Measurements from ENCODE around the gene OSBPL8.

The OSBPL8 gene

GRCh38 chr12:76462668-76463224 is 96.8 kb downstream of the OSBPL8 start:
- DNase-seq: no peak

DNA sequence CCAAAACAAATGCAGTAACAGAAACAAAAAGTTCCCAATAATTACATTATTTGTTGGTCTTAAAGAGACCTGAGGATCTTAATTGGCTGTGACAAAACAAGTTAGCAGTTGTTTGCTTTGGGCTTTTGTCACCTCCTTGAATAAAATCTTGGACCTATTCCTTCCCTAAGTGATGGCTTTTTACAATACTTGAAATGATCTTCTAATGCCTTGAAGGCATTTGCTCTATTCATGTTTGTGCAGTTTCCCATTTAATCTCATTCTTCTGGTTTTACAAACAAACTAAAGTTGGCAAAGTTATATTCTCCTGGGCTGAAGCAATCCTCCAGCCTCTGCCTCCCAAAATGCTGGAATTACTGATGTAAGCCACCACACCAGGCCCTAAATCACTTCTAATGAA is 98.8 kb downstream of the OSBPL8 start:
- no peak for DNase-seq

DNA sequence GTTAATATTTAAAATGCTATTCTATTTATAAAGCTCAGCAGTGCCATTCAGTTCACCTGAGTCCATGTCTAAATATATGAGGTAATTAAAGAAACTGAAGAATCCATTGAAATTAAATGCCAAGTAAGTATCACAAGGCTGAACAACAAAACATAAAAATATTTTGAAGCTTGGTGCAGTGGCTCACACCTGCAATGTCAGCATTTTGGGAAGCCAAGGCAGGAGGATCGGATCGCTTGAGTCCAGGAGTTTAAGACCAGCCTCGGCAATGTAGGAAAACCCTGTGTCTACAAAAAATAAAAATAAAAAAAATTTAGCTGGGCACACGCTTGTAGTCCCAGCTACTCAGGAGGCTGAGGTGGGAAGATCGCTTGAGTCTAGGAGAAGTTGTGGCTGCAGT is 101.8 kb downstream of the OSBPL8 start:
- DNase-seq: no peak

DNA sequence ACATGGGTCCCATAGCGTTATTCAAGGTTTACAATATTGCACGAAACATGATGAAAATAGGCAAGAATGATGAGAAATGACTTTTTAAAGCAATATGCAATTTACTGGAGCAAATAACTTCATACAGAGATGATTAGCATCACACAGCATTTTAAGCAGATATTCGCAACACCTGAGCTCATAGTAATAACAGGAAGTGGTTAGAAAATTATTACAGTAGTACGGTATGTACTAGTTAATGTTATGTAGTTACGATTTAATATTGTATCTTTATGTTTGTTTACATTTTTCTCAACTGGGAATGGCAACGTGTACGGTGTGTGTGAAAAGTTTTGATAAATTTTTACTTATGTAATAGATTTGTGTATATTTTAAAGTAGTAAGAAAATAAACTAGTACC is 102.6 kb downstream of the OSBPL8 start:
- DNase-seq: no peak

DNA sequence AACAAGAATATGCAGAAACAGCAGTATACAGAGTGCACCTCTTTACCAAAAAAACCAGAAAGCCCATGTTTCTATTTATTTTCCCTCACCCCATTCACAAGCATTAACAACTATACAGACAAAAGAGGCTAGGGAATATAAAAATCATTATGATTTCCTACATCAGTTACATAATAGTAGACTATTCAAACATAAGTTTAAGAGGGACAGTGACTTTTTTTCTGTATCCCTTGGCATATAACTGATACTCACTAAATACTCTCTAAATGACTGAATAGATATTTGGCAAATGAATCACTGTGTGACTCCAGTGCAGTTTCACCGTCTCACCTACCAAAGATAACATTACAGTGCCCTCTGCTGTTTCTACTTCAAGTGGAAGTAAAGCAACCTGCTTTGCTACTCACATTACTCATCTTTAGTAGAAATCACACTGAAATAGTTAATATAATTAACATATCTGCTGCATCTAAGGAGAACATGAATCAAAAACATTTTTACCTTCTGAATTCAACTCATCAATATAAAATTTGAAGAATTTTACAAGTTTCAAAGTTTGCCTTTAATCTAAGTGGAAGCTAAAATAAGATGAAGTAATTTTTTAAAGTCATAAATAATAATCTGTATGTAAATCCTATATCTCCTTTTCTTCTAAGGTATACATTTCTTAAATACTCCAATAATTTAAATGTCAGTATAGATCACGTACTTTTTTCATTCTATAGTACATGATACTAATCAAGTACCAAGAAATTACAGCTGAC is 103.8 kb downstream of the OSBPL8 start:
- DNase-seq: peak; percentile 59 to 93

- DNase-seq: no peak
These were observed 108.0 kb downstream of the OSBPL8 start for GRCh38 chr12:76451528-76451927.

DNA sequence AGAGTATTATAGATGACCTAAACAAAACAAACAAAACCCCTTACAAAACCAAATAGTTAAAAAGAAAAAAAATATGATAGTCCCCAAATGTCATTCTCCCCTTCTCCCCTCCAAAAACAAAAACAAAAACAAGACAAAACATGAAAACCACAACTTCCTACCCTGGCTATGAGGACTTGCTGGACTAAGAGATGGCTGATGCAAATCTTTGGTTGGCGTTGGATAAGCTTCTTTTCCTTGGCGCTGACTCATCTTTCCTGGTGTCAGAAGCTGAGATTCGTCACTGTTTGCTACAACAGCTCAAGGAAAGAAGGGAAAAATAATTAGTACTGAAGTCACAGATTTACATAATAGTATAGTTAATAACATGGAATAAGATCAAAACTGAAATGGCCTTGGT is 108.9 kb downstream of the OSBPL8 start:
- peak; percentile 61 to 88 for DNase-seq

GRCh38 chr12:76449993-76450392 is 109.6 kb downstream of the OSBPL8 start:
- DNase-seq: peak in 1 of 2 experiments; percentile 40

DNA sequence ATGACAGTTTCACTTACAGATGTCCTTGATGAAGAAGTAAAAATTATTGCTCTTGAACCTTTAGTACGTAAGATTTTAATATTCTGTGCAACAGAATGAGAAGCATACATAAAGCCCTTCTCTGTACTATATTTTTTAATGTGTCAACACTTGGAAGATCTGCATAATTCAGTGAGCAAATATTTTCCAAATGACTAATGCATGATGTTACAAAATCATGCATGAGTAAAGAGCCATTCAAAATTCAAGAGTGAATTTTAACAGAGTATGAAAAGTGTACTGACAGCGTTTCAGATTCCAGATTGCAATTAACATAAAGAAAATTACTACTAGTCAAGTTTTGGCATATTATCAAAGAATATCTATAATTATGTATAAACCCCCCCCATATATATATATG is 110.0 kb downstream of the OSBPL8 start:
- peak in 1 of 2 experiments; percentile 67 for DNase-seq

DNA sequence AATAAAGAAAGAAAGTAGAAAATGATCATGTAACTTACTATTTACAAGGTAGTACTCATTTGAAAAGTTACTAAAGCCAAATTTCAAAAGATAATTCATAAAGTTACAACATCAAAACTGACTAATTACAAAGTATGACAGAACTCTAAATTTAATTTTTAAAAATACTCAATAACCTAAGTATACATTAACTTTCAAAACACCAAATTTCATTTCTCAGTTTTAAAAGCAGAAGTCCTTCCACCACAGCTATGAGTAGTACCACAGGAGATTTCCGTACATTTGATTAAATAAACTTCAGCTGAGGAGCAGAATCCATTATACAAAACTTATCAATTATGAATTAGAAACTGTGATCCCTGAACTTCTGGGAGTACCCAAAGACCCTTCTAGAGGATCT is 110.6 kb downstream of the OSBPL8 start:
- no peak for DNase-seq

- no peak for DNase-seq
These were observed 113.5 kb downstream of the OSBPL8 start for GRCh38 chr12:76446090-76446489.

GRCh38 chr12:76445462-76445861 is 114.1 kb downstream of the OSBPL8 start:
- DNase-seq: no peak

DNA sequence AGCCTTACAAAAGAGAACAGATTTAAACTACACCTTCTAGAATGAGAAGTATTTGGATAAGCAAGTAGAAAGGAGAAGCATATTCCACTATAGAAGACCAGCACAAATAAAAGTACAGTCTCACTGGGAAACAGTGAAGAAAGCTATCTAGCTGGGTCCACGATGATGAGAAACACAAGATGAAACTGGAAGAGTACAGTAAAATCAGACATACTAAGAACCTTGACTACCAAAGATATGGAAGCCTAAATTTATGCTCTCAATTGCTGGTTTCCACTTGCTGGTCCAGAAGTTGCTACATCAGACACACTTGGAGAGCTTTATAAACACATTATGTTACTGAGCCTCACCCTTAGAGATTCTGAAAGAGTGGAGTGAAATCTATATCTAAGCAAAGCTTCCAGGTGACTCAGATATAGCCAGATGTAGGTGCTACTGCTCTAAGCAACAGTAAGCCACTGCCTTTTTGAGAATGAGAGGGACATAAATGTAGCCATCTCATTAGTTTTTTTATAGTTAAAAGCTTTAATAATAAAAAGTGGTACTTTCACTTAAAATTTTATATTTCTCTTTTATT is 115.1 kb downstream of the OSBPL8 start:
- DNase-seq: no peak

GRCh38 chr12:76441016-76441415 is 118.6 kb downstream of the OSBPL8 start:
- DNase-seq: no peak

- DNase-seq: no peak
These were observed 126.8 kb downstream of the OSBPL8 start for GRCh38 chr12:76432733-76433132.

- DNase-seq: no peak
These were observed 131.5 kb downstream of the OSBPL8 start for GRCh38 chr12:76428117-76428516.

DNA sequence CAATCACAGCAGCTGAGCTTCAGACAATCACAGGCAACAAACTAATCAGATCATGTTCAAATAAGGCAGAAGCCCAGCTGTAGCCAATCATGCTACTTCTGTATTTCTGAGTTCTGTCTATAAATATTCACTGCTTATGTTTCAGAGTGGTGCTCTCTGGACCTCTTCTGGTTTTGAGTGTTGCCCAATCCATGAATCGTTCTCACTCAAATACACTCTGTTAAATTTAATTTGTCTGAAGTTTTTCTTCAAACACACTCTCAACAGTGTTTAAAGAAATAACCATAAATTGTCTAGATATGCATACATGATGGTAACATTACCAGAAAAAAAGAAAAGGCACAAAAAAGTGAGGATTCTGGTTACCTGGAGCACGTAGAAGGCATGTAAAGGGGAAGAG is 133.4 kb downstream of the OSBPL8 start:
- DNase-seq: no peak

GRCh38 chr12:76424941-76425340 is 134.6 kb downstream of the OSBPL8 start:
- no peak for DNase-seq

DNA sequence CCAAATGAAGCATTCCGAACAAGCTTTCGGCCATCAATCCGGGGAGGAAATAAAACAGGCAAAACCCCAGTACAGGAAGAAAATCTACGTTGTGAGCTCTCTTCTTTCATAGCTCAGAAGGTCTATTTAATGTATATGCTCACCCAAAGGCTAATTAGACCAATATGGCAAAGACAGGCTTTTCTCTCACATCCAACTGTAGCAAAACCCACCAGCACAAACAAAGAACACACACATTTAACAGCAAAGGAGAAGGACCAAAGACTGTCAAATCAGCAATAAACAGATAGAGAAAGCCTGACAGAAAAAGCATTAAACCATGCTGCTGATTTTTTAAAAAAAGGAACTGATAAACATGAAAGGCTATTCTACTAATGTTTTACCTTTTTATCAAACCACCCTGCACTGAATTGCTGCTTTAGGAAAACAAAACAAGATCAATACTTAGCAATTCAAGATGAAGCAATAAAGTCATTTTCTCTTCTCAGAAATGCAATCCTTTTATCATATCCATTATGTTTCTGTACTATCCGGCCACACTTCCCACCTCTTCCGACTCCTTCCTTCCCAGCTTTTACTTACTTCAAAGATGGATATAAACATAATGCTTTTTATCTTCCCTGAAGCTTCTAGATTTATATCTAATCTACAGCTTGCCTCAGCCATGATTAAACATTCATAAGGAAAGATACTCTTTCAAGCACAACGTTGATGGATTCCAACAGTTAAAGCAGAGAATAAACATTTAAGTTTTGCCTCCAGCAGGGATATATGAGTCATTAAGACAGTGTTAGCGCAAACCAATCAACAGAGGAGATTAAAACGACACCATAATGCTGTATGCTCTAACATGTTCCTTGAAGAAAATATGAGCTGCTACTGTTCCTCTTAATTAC is 136.8 kb downstream of the OSBPL8 start:
- no peak for DNase-seq

DNA sequence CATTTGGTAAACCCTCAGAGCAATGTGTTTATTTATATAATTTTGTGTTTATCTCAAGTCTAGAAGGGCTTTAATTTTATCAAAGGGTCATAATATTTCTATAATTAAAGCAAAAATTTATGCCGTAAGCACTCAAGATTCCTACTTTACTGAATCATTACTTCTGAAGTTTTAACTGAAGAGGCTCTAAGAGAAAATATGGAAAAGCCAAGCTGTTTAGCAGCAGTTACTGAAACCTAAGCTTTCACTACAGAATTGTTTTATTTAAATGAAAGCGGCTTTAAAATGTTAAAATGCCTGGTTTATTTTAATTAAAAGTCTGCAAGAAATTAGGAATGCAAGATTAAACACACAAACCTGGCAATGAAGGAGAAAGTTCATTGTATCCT is 137.4 kb downstream of the OSBPL8 start:
- no peak for DNase-seq

DNA sequence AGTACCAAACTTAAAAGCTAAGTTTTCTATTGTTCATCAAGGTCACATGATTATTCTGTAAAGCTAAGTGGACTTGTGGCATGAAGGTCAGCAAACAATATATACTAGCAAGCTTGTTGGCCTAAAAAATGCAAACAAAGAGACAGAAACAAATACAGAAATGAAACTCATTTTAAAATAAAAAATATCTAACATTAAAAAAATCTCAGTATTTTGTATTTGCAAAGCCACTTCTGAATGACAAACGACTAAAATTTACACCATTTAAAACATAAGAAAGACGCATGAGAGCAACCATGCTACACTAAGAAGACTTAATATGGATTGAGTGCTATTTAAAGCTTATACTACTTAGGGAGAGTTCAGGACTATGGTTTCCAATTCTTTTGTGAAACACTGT is 138.5 kb downstream of the OSBPL8 start:
- DNase-seq: no peak

DNA sequence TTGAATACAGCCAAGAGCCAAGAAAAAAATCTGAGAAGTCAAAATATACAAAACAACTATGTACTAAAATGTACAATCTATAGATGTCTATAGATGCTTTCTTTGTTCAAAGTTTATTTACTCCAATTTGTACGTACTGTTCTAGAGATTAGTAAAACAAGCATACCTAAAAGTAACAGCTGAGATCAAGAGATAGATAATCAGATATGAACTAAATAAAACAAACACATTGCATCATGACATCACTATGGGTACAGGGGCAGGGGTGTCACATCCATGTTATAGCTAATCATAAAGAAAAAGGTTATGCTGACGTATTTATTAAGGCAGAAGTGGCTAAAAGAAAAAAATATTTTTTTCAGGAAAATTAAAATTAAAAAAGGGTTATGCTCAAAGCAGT is 139.3 kb downstream of the OSBPL8 start:
- DNase-seq: no peak

GRCh38 chr12:76417116-76417515 is 142.5 kb downstream of the OSBPL8 start:
- DNase-seq: no peak

- no peak for DNase-seq
These were observed 146.4 kb downstream of the OSBPL8 start for GRCh38 chr12:76413121-76413520.

Data from SW 1271 (cell line).